ENCODE results near the gene AATK. TPM values are rescaled to one million over a fixed set of nuclear protein-coding genes. Genes with fewer than 3 reads are reported as not detected.

AATK gene
- total RNA-seq, 1 experiment from 2014 or later = 1.1 TPM

DNA sequence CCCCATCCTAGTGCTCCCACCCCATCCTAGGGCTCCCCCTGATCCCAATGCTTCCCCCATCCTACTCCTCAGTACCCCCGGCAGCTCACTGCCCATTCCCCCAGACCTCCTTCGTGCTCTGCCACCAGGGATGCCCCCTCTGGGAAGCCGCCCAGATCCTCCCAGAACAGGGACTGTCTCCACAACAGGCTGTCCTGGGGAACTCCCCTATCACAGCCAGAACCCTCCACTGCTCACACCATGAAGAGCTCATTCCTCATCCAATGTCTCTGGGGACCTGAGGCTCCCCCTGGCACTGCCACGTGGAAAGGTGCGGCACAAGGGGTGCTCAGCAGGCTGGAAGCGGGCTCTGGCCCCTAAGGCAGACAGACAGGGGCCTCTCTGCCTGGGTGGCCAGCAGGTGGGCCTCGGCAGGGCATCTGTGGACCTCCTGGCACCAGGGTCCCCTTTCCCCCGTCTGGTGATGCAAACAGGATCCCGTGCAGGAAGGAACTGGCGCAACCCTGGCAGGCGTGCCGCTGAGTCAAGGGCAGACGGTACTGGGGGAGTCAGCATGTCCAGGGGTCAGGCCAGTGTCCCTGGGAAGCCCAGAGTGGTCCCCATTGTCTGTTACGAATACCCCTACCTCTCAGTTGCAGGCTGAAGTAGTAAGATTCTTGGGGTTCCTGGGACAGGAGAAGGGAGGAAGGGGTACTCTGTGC, 15.5 kb downstream of the AATK start:
- H3K4me1 ChIP-seq (ENCODE audit: insufficient read depth, low read length) = no peaks in the 10 kb centered on the region
- BruUV-seq (replicated peaks) = no TSS peak
- CTCF ChIA-PET = no interaction called here

DNA sequence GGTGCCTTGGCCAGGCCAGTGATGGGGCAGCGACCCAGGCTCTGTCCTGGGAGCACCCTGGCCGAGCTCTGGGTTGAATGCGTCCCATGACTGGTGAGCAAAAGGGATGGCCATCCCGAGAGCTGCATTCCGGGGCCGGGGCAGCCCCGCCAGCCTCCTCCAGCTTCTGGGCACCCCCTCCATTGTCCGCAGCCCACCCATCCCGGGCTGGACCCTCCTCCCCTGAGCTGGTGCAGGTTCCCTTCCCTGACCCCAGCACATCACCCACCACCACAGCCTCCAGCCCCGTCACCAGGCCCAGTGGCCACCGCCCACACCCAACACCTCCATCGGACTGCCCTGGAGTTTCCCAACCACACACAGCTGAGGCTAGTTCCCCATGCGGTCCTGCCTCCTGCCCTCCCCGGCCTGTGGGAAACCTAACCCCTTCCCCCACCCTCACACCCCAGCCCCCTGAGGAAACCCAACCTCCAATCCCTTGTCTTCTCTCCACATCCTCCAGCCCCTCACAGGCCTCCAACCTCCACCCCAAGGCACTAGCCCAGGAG, 17.0 kb downstream of the AATK start:
- Histone ChIP-seq H3K9ac (ENCODE audit: low read length) (no peak overlapping the region), H3K79me2 (ENCODE audit: low read length) (no peaks in the 10 kb centered on the region), H4K20me1 (ENCODE audit: low read length) (no peaks in the 10 kb centered on the region), H3K4me3 (ENCODE audit: low read length) (no peak overlapping the region), H3K9me3 (ENCODE audit: low read length) (no peaks in the 10 kb centered on the region), H3F3A (ENCODE audit: low read length, unreplicated experiment) (no peaks in the 10 kb centered on the region), H3K9me2 (replicated peaks; ENCODE audit: low read length) (no peaks in the 10 kb centered on the region), H3K27ac (ENCODE audit: low read length) (no peak overlapping the region), H3K4me2 (ENCODE audit: low read length) (no peak overlapping the region), H3K27me3 (ENCODE audit: low read length) (no peaks in the 10 kb centered on the region), H2AFZ (ENCODE audit: low read length) (no peak overlapping the region), H3K36me3 (ENCODE audit: low read depth, low read length) (no peaks in the 10 kb centered on the region), H3K4me1 (ENCODE audit: insufficient read depth, low read length) (no peaks in the 10 kb centered on the region)
- ChIA-PET CTCF (no interaction called here), POLR2A (ENCODE audit: unreplicated experiment) (no interaction called here)
- intact Hi-C loops (cut with micrococcal nuclease) = no loop called here
- DNase-seq = no peak
- no peak for ATAC-seq
- TF ChIP-seq EZH2phosphoT487 (IDR thresholded peaks at IDR 0.05; ENCODE audit: borderline replicate concordance, low read length) = no peak
- TF ChIP-seq, protein P1, sequence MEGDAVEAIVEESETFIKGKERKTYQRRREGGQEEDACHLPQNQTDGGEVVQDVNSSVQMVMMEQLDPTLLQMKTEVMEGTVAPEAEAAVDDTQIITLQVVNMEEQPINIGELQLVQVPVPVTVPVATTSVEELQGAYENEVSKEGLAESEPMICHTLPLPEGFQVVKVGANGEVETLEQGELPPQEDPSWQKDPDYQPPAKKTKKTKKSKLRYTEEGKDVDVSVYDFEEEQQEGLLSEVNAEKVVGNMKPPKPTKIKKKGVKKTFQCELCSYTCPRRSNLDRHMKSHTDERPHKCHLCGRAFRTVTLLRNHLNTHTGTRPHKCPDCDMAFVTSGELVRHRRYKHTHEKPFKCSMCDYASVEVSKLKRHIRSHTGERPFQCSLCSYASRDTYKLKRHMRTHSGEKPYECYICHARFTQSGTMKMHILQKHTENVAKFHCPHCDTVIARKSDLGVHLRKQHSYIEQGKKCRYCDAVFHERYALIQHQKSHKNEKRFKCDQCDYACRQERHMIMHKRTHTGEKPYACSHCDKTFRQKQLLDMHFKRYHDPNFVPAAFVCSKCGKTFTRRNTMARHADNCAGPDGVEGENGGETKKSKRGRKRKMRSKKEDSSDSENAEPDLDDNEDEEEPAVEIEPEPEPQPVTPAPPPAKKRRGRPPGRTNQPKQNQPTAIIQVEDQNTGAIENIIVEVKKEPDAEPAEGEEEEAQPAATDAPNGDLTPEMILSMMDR (conservative IDR thresholded peaks at IDR 0.05; ENCODE audit: low read depth, low read length) = no peak
- TF ChIP-seq EZH2 (IDR thresholded peaks at IDR 0.05; ENCODE audit: low read length, unreplicated experiment) = no peak
- BruUV-seq (replicated peaks) = no TSS peak

More for the DNA sequence above, 15.5 kb downstream of the AATK start:
- H2AFZ ChIP-seq (ENCODE audit: low read length) = no peak overlapping the region
- H3K27ac ChIP-seq (ENCODE audit: low read length) = no peak overlapping the region
- POLR2A ChIA-PET (ENCODE audit: unreplicated experiment) = no interaction called here
- H4K20me1 ChIP-seq (ENCODE audit: low read length) = no peaks in the 10 kb centered on the region
- DNase-seq (no peak), ATAC-seq (no peak)
- H3K4me2 ChIP-seq (ENCODE audit: low read length) = no peak overlapping the region
- H3K27me3 ChIP-seq (ENCODE audit: low read length) = no peaks in the 10 kb centered on the region
- no peaks in the 10 kb centered on the region for H3K9me2 ChIP-seq (replicated peaks; ENCODE audit: low read length)
- H3K4me3 ChIP-seq (ENCODE audit: low read length) = no peak overlapping the region
- no peak for TF ChIP-seq EZH2 (IDR thresholded peaks at IDR 0.05; ENCODE audit: low read length, unreplicated experiment)
- no peak for TF ChIP-seq EZH2phosphoT487 (IDR thresholded peaks at IDR 0.05; ENCODE audit: borderline replicate concordance, low read length)
- TF ChIP-seq, protein P1 (conservative IDR thresholded peaks at IDR 0.05; ENCODE audit: low read depth, low read length) = no peak
- H3K79me2 ChIP-seq (ENCODE audit: low read length) = no peaks in the 10 kb centered on the region
- intact Hi-C loops (cut with micrococcal nuclease) = no loop called here
- H3K9me3 ChIP-seq (ENCODE audit: low read length) = no peaks in the 10 kb centered on the region
- no peaks in the 10 kb centered on the region for H3F3A ChIP-seq (ENCODE audit: low read length, unreplicated experiment)
- no peak overlapping the region for H3K9ac ChIP-seq (ENCODE audit: low read length)
- no peaks in the 10 kb centered on the region for H3K36me3 ChIP-seq (ENCODE audit: low read depth, low read length)

DNA sequence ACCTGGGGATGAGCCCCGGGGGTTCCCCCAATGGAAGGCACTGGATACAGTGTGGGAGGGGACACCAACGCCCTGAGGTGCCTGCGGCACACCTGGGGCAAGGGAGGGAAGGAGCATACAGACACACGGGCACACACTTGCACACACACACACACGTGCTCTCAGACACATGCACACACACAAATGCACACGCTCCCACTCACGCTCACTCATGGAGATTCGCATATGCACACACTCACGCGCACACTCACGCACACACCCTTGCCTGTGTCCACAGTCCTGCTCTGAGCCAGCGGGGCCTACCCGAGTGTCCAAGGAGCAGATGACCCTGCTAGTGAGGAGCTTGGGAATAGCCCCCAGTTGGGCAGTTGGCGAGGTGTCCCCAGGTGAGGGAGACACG, 17.4 kb downstream of the AATK start:
- H3K4me2 ChIP-seq (ENCODE audit: low read length) = no peak overlapping the region
- no peaks in the 10 kb centered on the region for H3K4me1 ChIP-seq (ENCODE audit: insufficient read depth, low read length)
- intact Hi-C loops (cut with micrococcal nuclease) = no loop called here
- H3K9me3 ChIP-seq (ENCODE audit: low read length) = no peaks in the 10 kb centered on the region
- H3K79me2 ChIP-seq (ENCODE audit: low read length) = no peaks in the 10 kb centered on the region
- TF ChIP-seq EZH2 (IDR thresholded peaks at IDR 0.05; ENCODE audit: low read length, unreplicated experiment) (no peak), EZH2phosphoT487 (IDR thresholded peaks at IDR 0.05; ENCODE audit: borderline replicate concordance, low read length) (no peak)
- TF ChIP-seq, protein P1 (conservative IDR thresholded peaks at IDR 0.05; ENCODE audit: low read depth, low read length) = no peak
- BruUV-seq (replicated peaks) = no TSS peak
- ChIA-PET POLR2A (ENCODE audit: unreplicated experiment) (no interaction called here), CTCF (no interaction called here)
- DNase-seq = no peak
- H4K20me1 ChIP-seq (ENCODE audit: low read length) = no peaks in the 10 kb centered on the region
- H3K27me3 ChIP-seq (ENCODE audit: low read length) = no peaks in the 10 kb centered on the region
- H3K36me3 ChIP-seq (ENCODE audit: low read depth, low read length) = no peaks in the 10 kb centered on the region
- H3K27ac ChIP-seq (ENCODE audit: low read length) = no peak overlapping the region
- H3F3A ChIP-seq (ENCODE audit: low read length, unreplicated experiment) = no peaks in the 10 kb centered on the region
- no peak overlapping the region for H2AFZ ChIP-seq (ENCODE audit: low read length)
- ATAC-seq = no peak
- no peak overlapping the region for H3K4me3 ChIP-seq (ENCODE audit: low read length)
- no peaks in the 10 kb centered on the region for H3K9me2 ChIP-seq (replicated peaks; ENCODE audit: low read length)
- no peak overlapping the region for H3K9ac ChIP-seq (ENCODE audit: low read length)
